HG03558 (cell line): Measurements from ENCODE around the gene CBX1.
"Not testable (repeated sequence)": the region's sequence is repeated elsewhere in the genome, so short reads cannot be mapped to it uniquely, and the experiment has no call there.

ENCODE experiments used
- ATAC-seq: cut with Tn5 transposase; IDR thresholded peaks from one replicate; pipeline ENCODE4 v1.9.1; 2021; ENCODE audit warnings: moderate number of reproducible peaks; ENCODE audit not compliant: unreplicated experiment; ENCODE audit errors: extremely low read depth

Gene CBX1

DNA sequence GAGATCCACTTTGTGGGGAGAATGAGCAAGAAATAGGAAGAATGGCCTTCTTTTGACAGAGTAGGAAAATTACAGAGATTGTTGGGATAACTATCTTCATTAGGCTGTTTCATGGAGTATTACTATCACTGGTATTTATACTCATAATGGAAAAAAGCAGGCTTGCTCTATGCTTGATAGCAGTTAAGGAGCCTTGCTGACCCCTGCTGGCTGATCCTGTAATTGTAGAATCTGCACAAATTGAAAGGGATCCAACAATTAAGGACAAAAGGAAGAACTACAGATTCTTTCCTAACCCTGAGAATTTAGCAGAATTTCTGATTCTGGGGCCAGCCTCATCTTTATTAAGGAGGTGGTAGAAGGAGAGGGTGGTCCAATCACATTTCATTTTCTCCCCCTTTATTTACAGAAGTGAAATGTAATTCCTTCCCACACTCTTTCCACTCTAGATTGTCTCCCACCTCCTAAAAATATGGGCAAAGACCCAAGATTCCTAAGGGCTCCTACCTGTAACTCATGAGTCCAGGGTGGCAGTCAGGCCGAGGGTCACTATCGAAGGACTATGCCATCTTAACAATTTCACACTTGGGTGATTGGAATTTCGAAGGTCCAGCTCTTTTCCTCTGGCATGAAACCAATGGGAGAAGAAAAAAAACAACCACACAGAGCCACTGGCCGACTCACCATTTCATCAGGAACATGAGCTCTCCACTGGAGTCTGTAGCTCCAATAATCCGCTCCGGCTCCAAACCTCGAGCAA lies 26.8 kb downstream of the CBX1 start:
- no peak for ATAC-seq

DNA sequence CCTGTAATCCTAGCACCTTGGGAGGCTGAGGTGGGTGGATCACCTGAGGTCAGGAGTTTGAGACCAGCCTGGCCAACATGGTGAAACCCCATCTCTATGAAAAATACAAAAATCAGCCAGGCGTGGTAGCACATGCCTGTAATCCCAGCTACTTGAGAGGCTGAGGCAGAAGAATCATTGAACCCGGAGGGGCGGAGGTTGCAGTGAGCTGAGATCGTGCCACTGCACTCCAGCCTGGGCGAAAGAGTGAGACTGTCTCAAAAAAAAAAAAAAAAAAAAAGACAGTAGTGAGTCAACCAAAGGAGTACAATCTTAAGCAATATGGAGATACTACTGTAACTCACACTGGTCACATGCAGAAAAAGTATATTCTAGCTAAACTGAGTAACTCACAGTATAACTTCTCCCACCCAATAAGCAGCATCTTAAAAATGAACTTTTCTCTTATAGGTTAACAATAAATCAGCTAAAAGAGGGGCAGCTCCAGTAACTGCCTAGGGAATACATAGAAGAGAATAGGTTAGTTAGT lies 27.6 kb downstream of the CBX1 start:
- not testable (repeated sequence) for ATAC-seq

DNA sequence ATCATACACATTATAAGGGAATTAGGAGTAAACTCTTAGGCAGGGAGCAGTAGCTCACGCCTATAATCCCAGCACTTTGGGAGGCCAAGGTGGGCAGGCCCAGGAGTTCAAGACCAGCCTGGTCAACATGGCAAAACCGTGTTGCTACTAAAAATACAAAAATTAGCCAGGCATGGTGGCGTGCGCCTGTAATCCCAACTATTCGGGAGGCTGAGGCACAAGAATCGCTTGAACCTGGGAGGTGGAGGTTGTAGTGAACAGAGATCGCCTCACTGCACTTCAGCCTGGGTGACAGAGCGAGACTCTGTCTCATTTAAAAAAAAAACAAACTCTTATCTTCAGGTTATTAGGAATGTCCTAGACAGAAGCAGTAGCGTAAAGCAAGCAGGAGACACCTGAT lies 28.5 kb downstream of the CBX1 start:
- not testable (repeated sequence) for ATAC-seq

DNA sequence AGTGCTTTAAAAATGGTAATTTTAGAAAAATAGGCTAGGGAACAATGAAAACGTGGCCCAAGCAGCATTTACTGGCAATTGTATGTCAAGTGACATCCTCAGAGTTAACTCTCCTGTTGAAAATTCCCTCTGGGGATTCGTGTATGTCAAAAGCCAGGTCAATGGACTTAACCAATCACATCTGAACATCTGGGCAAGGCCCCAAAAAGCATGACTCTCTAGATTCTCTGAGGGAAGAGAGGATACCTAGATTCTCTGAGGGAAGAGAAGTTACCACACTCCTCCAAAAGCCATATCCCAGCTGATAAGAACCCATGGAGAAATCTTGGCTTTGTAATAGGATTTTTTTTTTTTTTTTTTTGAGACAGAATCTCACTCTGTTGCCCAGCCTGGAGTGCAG lies 29.6 kb downstream of the CBX1 start:
- no peak for ATAC-seq

DNA sequence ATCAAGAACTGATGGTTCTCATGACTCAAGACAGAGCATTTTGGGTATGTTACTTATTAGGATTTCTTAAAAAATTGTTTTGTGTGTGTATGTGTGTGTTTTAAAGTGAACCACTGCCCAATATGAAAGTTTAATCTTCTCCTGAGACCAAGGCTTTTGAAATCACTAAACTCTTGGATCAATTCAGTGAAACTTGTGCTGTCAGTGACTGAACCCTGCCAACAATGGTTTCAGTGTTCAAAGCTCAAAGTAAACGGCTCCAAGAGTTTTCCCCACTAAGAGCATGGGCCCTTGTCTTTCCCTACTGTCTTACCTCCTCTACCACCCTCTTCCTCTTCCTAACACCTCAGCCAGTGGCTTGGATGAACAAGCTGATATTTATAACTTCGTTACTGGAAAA lies 31.1 kb downstream of the CBX1 start:
- no peak for ATAC-seq

DNA sequence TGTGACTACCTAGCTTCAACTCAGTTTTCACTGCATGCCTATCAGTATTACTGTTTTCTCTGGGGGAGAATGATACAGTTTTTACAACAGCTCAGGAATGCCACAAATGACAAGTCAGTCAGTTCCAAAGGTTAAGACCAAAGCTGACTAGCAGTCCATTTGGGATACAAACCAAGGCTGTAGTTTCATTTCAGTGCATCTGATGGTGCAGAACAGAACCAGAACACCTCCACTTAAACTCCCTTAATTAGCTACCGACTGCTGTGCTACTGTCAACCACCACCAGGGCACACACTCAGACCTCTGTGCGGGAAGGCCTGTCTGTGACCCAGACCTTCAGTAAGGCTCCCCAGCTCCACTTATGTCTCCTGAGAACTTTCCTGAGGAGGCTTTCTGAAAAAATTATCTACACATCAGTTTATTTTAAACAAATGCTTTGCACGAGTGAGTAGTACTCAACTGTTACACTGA lies 32.8 kb downstream of the CBX1 start:
- ATAC-seq: no peak

DNA sequence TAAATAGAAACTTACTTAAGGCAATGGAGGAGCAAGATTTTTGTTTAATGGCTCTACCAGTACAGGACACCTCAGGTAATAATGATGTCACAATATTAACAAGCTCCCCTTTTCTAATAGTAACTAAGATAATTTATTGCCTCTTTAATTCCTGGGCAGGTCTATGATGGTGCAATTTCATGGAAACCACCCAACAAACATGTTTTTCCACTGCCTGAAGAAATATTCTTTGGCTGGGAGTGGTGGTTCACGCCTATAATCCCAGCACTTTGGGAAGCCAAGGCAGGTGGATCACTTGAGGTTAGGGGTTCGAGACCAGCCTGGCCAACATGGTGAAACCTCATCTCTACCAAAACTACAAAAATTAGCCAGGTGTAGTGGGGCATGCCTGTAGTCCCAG lies 33.5 kb downstream of the CBX1 start:
- ATAC-seq: not testable (repeated sequence)

DNA sequence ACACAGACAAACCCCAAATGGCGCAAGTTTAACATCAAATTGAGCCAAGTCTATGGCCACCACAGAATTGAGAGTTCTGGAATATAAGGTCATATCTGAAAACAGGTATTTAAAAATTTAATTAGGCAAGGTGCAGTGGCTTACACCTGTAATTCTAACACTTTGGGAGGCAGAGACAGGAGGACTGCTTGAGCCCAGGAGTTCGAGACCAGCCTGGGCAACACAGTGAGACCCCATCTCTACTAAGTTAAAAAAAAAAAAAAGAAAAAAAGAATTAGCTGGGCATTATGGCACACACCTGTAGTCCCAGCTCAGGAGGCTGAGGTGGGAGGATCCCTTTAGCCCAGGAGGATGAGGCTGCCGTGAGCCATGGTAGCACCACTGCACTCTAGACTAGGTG lies 34.0 kb downstream of the CBX1 start:
- no peak for ATAC-seq

DNA sequence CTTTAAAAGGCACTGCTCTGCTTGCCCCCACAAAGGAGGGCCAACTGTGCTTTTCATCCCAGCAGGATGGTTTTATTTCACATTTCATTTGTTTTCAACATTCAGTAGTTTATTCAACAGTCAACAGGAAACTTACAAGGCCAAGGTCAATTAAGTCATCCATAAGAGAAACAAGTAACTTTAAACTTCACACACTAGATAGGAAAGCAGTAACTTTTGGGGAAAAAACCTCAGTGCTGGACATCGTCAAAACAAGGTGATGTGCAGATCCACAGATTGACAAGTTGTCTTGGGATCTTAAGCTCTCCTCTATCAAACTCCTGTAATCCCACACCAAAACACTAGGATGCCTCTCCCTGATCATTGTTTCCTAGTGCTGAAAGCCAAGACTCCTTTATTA lies 34.6 kb downstream of the CBX1 start:
- no peak for ATAC-seq

DNA sequence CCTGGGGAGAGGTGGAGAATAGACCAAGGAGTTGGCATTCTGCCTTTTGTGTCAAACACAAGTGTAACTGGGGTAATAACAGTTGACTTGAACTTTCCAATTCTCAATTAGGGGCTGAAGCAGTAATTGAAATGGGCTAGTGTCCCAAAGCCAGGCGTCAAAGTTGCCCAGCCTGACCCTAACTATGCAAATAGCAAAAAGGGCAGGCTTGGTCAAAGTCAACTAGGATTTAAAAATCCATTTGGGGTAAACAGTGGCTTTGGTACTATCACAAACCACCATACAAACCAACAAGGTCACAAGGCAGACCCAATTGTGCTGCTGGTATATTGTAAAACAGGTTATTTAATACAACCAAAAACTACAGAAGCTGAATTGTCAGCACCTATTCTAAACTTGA lies 35.1 kb downstream of the CBX1 start:
- ATAC-seq: no peak

DNA sequence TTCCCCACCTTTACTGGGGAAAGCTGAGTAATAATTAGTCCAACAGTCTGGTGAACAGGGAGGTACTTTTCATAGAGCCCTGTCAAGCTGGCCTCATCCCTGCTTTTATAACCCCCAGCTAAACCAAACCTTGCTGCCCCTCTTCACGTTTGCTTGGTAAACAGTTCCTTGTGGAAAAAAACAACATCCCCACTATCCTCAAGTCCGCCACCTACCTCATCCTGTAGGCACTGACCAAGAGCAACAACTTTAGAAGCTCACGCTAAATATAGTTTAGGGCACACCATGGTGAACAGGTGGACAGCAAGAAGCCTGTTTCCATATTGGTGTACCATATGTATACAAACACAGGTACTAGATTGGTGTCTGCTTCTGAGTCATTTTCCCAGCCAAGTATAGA lies 36.6 kb downstream of the CBX1 start:
- ATAC-seq: no peak

DNA sequence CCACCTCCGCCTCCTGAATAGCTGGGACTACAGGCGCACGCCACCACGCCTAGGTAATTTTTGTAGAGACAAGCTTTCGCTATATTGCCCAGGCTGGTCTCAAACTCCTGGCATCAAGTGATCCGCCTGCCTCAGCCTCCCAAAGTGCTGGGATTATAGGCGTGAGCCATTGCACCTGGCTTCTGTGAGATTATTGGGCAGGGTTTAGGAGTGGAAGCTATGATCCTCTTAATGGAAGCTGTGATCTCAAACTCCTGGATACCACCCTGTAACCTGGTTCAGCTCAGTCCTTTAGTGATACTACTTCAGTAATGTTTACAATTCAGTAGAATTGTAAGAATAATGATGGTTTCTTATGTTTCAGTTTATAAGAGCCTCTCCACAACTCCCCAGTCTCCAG lies 39.0 kb downstream of the CBX1 start:
- no peak for ATAC-seq

DNA sequence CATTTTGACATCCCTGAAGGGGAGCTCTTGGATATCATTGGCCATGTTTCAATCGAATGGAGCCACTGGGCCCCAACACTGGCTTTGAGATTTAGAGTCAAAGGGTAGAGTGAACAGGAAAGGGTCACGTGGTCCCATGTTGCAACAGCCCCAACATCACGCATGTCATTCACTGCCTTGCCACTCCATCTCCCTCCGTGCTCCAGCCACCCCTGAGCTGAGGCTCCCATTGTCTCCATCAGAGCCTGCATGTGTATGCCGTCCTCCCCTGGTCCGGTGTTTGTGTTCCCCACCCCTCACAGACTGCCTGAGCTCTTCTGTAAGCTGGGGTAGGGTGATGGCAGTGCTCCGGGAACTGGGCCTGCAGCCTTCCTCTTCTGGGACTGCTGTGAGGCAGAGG lies 41.0 kb downstream of the CBX1 start:
- no peak for ATAC-seq

DNA sequence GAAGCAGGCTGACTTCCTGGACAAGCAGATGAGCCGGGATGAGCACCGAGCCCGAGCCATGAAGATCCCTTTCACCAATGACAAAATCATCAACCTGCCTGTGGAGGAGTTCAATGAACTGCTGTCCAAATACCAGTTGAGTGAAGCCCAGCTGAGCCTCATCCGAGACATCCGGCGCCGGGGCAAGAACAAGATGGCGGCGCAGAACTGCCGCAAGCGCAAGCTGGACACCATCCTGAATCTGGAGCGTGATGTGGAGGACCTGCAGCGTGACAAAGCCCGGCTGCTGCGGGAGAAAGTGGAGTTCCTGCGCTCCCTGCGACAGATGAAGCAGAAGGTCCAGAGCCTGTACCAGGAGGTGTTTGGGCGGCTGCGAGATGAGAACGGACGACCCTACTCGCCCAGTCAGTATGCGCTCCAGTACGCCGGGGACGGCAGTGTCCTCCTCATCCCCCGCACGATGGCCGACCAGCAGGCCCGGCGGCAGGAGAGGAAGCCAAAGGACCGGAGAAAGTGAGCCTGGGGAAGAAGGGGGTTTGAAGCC lies 42.1 kb downstream of the CBX1 start:
- ATAC-seq: no peak

DNA sequence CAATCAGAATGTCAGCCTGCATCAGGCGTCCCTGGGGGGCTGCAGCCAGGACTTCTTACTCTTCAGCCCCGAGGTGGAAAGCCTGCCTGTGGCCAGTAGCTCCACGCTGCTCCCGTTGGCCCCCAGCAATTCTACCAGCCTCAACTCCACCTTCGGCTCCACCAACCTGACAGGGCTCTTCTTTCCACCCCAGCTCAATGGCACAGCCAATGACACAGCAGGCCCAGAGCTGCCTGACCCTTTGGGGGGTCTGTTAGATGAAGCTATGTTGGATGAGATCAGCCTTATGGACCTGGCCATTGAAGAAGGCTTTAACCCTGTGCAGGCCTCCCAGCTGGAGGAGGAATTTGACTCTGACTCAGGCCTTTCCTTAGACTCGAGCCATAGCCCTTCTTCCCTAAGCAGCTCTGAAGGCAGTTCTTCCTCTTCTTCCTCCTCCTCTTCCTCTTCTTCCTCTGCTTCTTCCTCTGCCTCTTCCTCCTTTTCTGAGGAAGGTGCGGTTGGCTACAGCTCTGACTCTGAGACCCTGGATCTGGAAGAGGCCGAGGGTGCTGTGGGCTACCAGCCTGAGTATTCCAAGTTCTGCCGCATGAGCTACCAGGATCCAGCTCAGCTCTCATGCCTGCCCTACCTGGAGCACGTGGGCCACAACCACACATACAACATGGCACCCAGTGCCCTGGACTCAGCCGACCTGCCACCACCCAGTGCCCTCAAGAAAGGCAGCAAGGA lies 42.7 kb downstream of the CBX1 start:
- ATAC-seq: no peak

DNA sequence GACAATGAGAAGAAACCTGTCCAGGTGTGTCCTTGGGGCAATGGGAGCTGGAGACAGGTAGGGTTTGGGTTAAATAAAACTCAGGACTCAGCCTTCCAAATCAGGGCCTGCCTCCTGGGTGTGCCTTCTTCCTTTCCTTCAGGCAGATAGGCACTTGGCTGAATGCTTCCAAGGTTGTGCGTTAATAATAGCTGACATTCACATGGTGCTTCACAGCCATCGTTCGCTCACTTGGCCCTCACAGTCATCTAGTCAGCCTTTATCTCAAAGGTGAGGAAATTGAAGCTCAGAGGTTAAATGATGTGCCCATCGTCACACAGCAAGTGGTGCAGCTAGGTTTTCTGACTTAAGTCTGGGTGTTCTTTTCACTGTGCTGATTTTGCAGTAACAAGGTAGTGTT lies 43.7 kb downstream of the CBX1 start:
- ATAC-seq: no peak

DNA sequence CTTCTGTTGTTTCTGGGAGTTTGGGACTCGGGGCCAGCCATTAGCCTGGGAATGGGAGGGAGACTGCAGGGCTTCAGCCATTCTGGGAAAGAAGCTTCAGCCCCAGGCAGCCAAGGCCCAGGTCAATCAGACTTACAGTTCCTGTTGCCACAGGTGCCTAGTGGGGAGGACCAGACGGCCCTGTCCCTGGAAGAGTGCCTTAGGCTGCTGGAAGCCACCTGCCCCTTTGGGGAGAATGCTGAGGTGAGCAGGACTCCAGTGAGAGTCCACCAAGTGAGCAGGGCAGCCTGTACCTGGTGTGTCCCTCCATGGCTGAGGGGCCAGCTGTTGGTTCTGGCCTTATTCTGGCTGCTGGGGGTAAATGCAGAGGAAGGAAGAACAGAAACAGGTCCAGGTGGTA lies 44.4 kb downstream of the CBX1 start:
- no peak for ATAC-seq

DNA sequence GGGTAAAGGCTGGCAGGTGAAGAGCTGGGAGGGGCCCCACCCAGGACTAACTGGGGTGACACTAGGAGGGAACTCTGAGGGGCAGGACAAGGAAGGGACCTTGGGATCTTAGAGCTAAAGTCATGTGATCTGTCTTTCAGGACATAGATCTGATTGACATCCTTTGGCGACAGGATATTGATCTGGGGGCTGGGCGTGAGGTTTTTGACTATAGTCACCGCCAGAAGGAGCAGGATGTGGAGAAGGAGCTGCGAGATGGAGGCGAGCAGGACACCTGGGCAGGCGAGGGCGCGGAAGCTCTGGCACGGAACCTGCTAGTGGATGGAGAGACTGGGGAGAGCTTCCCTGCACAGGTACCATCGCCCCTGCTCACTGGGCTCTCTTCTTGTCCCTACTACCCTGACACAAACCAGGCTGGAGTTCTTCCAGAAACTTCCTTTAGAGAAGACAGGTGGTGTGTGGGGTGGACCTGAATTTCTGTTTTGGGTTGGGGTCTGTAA lies 45.0 kb downstream of the CBX1 start:
- no peak for ATAC-seq

DNA sequence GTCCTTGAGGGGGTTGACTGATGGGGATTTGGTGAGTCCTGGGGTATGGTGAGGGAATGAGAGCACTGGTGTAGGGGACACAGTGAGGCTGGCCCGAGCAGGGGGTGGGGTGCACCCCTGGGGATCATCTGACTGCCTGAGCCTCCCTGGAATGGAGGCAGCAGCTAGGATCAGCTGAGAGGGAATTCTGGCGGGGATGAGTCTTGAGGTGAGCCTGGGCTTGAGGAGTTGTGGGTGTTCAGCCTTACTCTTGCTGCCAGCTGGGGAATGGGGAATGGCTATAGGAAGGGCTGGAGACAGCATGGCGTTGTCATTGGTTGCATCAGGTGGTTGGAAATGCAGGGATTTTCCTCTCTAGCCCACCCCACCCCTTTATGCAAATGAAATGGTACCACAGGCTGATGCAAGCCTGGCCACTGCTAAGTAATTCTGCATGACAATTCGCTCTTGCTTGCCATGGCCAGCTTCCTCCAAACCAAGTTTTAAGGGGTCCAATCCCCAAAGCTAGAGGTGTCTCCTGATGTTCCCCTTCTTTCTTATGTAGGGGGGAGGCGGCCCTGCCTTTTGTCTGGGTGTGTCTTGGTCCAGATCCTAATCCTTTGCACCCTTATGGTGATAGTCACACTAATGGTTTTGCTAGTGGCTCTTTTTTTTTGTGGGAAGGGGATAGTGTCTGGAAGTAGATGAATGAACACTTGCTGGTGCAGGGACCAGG lies 45.6 kb downstream of the CBX1 start:
- ATAC-seq: no peak
